Measurements from ENCODE around the gene BCL2L2. TPM values are rescaled to one million over a fixed set of nuclear protein-coding genes. Genes with fewer than 3 reads are reported as not detected.

The BCL2L2 gene
- total and polyA plus RNA-seq, 2 of the 8 experiments (the other 6 are each of a cell fraction or from before 2014, with no cell fraction given), result 9.3 to 13.8 TPM

DNA sequence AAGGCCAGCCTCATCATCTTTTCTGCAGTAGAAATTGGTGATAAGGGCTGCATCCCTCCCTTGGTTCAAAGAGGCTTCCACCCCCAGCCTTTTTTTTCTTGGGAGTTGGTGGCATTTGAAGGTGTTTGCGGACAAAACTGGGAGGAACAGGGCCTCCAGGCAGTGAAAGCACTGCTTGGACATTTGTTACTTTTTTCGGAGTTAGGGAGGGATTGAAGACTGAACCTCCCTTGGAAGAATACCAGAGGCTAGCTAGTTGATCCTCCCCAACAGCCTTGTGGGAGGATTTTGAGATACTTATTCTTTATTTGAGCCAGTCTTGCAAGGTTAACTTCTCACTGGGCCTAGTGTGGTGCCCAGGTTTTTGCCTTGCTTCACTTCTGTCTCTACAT is 17.8 kb downstream of the BCL2L2 start (continued):
- TF ChIP-seq, protein P1, sequence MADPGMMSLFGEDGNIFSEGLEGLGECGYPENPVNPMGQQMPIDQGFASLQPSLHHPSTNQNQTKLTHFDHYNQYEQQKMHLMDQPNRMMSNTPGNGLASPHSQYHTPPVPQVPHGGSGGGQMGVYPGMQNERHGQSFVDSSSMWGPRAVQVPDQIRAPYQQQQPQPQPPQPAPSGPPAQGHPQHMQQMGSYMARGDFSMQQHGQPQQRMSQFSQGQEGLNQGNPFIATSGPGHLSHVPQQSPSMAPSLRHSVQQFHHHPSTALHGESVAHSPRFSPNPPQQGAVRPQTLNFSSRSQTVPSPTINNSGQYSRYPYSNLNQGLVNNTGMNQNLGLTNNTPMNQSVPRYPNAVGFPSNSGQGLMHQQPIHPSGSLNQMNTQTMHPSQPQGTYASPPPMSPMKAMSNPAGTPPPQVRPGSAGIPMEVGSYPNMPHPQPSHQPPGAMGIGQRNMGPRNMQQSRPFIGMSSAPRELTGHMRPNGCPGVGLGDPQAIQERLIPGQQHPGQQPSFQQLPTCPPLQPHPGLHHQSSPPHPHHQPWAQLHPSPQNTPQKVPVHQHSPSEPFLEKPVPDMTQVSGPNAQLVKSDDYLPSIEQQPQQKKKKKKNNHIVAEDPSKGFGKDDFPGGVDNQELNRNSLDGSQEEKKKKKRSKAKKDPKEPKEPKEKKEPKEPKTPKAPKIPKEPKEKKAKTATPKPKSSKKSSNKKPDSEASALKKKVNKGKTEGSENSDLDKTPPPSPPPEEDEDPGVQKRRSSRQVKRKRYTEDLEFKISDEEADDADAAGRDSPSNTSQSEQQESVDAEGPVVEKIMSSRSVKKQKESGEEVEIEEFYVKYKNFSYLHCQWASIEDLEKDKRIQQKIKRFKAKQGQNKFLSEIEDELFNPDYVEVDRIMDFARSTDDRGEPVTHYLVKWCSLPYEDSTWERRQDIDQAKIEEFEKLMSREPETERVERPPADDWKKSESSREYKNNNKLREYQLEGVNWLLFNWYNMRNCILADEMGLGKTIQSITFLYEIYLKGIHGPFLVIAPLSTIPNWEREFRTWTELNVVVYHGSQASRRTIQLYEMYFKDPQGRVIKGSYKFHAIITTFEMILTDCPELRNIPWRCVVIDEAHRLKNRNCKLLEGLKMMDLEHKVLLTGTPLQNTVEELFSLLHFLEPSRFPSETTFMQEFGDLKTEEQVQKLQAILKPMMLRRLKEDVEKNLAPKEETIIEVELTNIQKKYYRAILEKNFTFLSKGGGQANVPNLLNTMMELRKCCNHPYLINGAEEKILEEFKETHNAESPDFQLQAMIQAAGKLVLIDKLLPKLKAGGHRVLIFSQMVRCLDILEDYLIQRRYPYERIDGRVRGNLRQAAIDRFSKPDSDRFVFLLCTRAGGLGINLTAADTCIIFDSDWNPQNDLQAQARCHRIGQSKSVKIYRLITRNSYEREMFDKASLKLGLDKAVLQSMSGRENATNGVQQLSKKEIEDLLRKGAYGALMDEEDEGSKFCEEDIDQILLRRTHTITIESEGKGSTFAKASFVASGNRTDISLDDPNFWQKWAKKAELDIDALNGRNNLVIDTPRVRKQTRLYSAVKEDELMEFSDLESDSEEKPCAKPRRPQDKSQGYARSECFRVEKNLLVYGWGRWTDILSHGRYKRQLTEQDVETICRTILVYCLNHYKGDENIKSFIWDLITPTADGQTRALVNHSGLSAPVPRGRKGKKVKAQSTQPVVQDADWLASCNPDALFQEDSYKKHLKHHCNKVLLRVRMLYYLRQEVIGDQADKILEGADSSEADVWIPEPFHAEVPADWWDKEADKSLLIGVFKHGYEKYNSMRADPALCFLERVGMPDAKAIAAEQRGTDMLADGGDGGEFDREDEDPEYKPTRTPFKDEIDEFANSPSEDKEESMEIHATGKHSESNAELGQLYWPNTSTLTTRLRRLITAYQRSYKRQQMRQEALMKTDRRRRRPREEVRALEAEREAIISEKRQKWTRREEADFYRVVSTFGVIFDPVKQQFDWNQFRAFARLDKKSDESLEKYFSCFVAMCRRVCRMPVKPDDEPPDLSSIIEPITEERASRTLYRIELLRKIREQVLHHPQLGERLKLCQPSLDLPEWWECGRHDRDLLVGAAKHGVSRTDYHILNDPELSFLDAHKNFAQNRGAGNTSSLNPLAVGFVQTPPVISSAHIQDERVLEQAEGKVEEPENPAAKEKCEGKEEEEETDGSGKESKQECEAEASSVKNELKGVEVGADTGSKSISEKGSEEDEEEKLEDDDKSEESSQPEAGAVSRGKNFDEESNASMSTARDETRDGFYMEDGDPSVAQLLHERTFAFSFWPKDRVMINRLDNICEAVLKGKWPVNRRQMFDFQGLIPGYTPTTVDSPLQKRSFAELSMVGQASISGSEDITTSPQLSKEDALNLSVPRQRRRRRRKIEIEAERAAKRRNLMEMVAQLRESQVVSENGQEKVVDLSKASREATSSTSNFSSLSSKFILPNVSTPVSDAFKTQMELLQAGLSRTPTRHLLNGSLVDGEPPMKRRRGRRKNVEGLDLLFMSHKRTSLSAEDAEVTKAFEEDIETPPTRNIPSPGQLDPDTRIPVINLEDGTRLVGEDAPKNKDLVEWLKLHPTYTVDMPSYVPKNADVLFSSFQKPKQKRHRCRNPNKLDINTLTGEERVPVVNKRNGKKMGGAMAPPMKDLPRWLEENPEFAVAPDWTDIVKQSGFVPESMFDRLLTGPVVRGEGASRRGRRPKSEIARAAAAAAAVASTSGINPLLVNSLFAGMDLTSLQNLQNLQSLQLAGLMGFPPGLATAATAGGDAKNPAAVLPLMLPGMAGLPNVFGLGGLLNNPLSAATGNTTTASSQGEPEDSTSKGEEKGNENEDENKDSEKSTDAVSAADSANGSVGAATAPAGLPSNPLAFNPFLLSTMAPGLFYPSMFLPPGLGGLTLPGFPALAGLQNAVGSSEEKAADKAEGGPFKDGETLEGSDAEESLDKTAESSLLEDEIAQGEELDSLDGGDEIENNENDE (IDR thresholded peaks at IDR 0.05; ENCODE audit: insufficient replicate concordance, low read length), result no peak
- no peak for TF ChIP-seq RBBP5 (IDR thresholded peaks at IDR 0.05; ENCODE audit: borderline replicate concordance, low read depth, low read length)
- no peak for TF ChIP-seq PHF8 (conservative IDR thresholded peaks at IDR 0.05; ENCODE audit: low read depth, low read length)
- TF ChIP-seq, protein P2, sequence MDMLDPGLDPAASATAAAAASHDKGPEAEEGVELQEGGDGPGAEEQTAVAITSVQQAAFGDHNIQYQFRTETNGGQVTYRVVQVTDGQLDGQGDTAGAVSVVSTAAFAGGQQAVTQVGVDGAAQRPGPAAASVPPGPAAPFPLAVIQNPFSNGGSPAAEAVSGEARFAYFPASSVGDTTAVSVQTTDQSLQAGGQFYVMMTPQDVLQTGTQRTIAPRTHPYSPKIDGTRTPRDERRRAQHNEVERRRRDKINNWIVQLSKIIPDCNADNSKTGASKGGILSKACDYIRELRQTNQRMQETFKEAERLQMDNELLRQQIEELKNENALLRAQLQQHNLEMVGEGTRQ (IDR thresholded peaks at IDR 0.05; ENCODE audit: low read length), result no peak
- no peak for TF ChIP-seq POLR2AphosphoS5 (IDR thresholded peaks at IDR 0.05; ENCODE audit: low read depth, low read length)
- no peak for TF ChIP-seq KDM1A (IDR thresholded peaks at IDR 0.05; ENCODE audit: borderline replicate concordance, low read length)
- no peak for TF ChIP-seq KDM5A (IDR thresholded peaks at IDR 0.05; ENCODE audit: low read length)
- no peak for TF ChIP-seq MAFK (IDR thresholded peaks at IDR 0.05; ENCODE audit: low read depth, low read length)
- no peak for TF ChIP-seq ASH2L (IDR thresholded peaks at IDR 0.05; ENCODE audit: low read length)
- no peak for TF ChIP-seq HDAC2 (IDR thresholded peaks at IDR 0.05; ENCODE audit: borderline replicate concordance in 1 of 2, low read depth in 2 of 2, low read length in 2 of 2)

Data from H1 (cell line).